Lower leg skin (tissue), 3 donors: ENCODE measurements around the gene SPECC1L.

Source experiments
- CTCF ChIP-seq, 3 donors: fragments of 450-650 bp; IDR thresholded peaks; one replicate each; pipeline ENCODE4 v1.5.1; 2016; ENCODE audit warnings: antibody characterized with exemption in 3 of 3, mild to moderate bottlenecking in 3 of 3, moderate library complexity in 2 of 3
- POLR2A ChIP-seq, 2 donors: fragments of 450-650 bp; IDR thresholded peaks; one replicate each; pipeline ENCODE4 v1.6.1; 2016 to 2017; ENCODE audit warnings: antibody characterized with exemption in 2 of 2, mild to moderate bottlenecking in 1 of 2, moderate library complexity in 1 of 2

DNA sequence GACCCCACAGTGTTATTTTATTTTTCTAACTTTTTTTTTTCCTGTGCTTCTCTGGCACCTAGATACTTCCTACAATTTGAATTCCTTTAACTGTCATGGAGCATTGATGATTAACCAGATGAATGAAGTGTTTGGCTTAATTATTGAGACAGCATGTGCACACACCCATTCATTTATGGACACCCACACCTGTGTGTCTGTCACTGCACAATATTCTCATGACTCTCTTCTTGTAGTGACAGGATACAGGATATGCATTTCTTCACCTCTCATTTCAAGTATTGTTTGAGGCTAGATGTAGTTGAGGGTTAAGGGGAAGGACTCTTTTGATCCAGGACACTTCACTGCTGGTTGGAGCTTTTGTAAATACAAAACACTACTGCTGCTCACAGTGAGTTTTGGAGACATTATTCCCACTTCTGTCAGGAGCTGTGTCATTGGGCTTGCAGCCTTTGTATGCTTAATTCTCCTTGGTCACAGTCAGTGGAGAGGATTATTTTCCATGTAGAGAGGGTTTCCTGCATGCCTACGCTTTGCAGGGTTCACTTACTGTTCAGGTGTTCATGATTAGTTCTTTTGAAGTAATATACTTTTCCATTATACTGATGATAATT, 33.5 kb downstream of the SPECC1L start:
- no peak for TF ChIP-seq CTCF (IDR thresholded peaks at IDR 0.05)
- no peak for TF ChIP-seq POLR2A (IDR thresholded peaks at IDR 0.05)
